Activated CD8-positive, alpha-beta memory T cell treated with anti-CD3 and anti-CD28 coated beads for 24 hours (primary cell): ENCODE data around the gene APOM.

Experiments
- DNase-seq: peaks from one replicate; pipeline ENCODE4 v3.0.0-alpha.2; 2020

The APOM gene

GRCh38 chr6:31686483-31686882 lies 30.8 kb downstream of the APOM start:
- no peak for DNase-seq

- no peak for DNase-seq
These were observed 31.6 kb downstream of the APOM start for GRCh38 chr6:31687321-31687720.

GRCh38 chr6:31687860-31688693 lies 32.4 kb downstream of the APOM start:
- DNase-seq, result no peak

GRCh38 chr6:31689249-31690110 lies 33.8 kb downstream of the APOM start:
- DNase-seq, result no peak

- no peak for DNase-seq
These were observed 34.8 kb downstream of the APOM start for GRCh38 chr6:31690231-31691077.

- no peak for DNase-seq
These were observed 35.4 kb downstream of the APOM start for GRCh38 chr6:31691078-31691463.

- DNase-seq, result no peak
These were observed 35.9 kb downstream of the APOM start for GRCh38 chr6:31691564-31692108.

GRCh38 chr6:31692353-31692752 lies 36.7 kb downstream of the APOM start:
- no peak for DNase-seq

- DNase-seq, result no peak
These were observed 37.2 kb downstream of the APOM start for GRCh38 chr6:31692886-31693285.

GRCh38 chr6:31693535-31693934 lies 37.8 kb downstream of the APOM start:
- DNase-seq, result no peak

GRCh38 chr6:31697555-31697954 lies 41.9 kb downstream of the APOM start:
- DNase-seq, result no peak

GRCh38 chr6:31700740-31701401 lies 45.2 kb downstream of the APOM start:
- no peak for DNase-seq

- DNase-seq, result no peak
These were observed 46.1 kb downstream of the APOM start for GRCh38 chr6:31701666-31702404.

GRCh38 chr6:31702405-31702818 lies 46.7 kb downstream of the APOM start:
- no peak for DNase-seq

- peak; percentile 98 for DNase-seq
These were observed 47.4 kb downstream of the APOM start, which contains the start of gene ABHD16A for GRCh38 chr6:31702819-31703716. TSS of gene ABHD16A (minus strand) at chr6:31703324. CDS start at chr6:31703281, 43 bp downstream.

GRCh38 chr6:31705931-31706330 lies 50.2 kb downstream of the APOM start:
- DNase-seq, result no peak

- no peak for DNase-seq
These were observed 50.9 kb downstream of the APOM start, which contains the start of gene LY6G6F for GRCh38 chr6:31706599-31706998. TSS of gene LY6G6F (plus strand) at chr6:31706866. CDS start at chr6:31706907, 41 bp downstream.

GRCh38 chr6:31707701-31708100 lies 52.0 kb downstream of the APOM start:
- no peak for DNase-seq
